Skeletal muscle cell (primary cell): Measurements from ENCODE around the gene PRR19.
A peak's percentile ranks its signal among the peaks of the same experiment; 100 is the strongest.

Source experiments
- DNase-seq: peaks from one replicate; pipeline ENCODE4 v3.0.0-alpha.2; 2010; ENCODE audit warnings: low read depth
- H3K4me3 ChIP-seq: 2 replicates; pipeline ENCODE4 v1.5.1; 2011; ENCODE audit warnings: low read depth, mild to moderate bottlenecking, control low read depth, low read length, moderate library complexity

The PRR19 gene

DNA sequence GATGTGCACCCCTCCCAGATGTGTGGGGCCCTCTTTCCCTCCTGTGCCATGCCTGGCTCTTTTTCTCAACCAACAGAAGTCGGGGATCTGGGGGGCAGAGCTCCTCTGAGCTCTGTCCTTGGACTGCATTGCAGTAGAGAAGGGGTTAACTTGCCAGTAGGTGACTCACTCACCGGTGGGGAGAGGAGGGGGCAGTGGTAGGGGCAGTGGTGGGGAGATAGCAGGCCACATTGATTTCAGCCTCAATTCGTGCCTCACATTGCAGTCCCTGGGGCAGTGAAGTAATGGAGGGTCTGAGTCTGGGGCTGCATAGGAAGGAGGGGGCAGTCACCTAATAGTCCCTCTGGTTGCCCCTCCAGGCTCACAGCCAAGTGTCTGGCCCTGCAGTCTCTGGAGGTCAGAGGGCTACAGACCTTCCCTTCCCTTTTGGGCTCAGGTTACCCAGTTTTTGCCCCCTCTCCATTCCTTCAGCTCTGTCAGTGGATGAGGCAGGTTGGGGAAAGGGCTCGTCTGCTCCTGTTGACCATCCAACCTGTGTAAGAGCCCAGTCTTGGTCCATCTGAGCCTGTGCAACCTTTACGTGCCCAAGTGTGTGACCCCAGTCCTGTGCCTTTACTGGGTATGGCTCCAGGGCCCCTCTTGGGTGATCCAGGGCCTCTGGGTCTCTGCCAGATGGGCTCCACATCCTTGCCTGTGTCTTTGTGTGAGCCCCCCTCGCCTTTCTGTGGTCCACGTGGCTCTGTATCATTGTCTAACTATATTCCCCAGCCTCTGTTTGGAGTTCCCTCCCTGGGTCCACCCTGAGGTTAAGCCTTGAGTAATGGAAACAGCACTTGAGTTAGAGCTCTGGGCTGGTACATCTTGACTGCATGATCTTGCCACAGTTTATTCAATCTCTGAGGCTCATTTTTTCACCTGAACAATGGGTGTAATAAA lies 19.8 kb upstream of the PRR19 start:
- no peak for DNase-seq
- H3K4me3 ChIP-seq, result peak overlapping the region; percentile 59

DNA sequence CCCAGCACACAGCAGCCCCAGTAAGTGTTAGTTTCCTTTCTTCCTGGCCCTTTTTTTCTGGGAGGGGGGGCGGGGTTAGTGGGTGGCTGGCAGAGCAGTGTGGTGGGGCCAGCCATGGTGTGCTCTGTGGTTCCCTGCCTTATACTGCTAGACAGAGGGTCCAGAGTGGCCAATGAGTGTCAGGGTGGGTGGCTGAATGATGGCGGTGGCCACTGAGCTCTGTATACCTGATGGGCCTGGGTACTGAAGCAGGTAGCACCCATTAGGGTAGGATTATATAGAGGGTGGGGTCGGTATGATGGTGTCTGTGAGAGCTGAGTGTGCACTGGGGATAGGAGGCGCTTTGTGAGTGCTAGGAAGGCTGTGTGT lies 19.1 kb upstream of the PRR19 start:
- DNase-seq, result no peak
- H3K4me3 ChIP-seq, result peak overlapping the region; percentile 45

DNA sequence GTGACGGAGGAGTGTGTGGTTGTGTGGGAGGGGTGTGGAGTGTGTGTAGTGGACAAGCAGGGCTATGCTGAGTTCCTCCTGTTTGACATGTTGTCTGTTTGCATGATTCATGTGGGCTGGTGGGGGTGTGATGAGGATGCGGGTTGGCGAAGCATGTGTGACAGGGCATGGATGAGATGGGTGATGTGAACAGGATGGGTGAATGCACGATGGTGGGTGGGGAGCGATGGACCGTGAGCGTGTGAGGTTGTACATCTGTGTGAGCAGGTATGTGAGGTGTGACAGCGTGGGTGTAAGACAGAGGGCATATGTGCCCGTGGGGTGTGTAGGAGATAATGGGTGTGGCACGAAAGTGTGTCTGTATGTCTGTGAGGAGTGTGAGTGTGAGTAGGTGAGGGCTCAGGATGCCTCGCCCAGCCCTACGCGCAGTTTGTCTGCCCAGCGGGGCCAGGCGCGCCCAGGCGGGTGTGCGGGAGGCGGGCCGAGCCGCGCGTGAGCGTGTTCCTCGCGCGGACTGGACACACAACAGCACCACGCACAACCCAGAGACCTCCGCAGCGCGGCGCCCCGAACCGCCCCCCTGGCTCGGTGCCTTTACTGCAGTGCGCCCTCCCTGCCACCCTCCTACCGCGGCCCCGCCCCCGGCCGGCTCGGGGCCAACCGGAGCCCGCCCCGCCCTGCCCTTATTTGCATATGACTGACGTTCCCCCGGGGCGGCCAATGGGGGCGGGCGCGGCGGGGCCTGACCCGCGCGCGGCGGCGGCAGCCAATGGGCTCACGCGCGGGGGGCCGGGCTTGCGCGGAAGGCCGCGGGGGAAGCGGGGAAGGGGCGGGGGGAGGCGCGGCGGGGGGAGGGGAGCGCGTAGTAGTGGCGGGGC lies 18.5 kb upstream of the PRR19 start:
- DNase-seq, result peak; percentile 78

DNA sequence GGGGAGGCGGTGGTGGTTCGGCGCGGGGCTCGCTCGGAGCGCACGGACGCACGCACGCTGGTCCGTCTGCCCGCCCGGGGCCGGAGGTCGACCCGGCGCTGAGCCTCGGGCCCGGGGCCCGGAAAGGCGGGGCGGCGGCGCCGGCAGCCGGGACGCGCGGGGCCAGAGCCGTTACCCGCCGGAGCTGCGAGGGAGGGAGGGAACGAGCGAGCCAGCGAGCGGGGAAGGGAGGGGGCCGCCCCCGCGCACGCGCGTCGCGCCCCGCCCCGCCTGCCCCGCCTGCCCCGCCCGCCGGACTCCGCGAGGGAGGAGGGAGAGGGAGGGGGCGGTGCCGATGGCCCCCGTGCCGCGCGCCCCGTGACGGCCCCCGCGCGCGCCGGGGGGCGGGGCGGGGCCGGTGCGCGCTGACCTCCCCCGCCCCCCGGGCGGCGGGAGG lies 17.8 kb upstream of the PRR19 start:
- no peak for DNase-seq
- H3K4me3 ChIP-seq, result peak overlapping the region; percentile 30

More for the DNA sequence above, 18.5 kb upstream of the PRR19 start:
- peak overlapping the region; percentile 45 for H3K4me3 ChIP-seq

DNA sequence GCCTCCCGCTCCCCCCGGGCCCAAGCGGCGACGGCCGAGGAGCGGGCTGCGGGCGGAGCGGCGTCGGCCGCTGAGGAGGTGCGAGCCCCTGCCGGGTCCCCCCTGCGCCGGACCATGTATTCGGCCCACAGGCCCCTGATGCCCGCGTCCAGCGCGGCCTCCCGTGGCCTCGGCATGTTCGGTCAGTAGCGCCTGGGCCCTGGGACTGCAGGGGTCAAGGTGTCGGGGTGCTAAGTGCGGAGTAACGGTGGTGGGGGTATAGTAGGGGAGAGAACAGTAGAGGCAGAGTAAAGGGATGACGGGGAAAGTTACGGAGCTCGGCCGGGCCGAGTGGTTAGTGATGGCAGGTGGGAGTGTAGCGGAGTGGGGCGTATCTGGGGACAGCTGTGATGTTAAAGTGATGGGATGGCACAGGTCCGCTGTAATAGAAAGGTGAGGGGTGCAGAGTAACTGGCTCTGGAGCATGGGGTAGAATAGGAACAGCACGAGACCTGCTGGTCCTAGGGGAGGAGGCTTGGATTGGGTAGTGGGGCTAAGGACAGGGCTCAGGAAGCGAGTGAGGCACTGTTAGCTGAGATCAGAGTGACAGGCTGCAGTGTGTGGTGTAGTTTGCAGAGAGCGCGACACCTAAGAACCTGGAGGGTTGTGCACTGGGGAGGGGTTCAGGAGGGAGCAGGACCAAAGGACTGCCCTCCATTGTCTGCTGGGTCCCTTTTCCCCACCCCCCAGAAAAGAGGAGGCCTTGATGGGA lies 17.2 kb upstream of the PRR19 start:
- peak overlapping the region; percentile 81 for H3K4me3 ChIP-seq
- no peak for DNase-seq

DNA sequence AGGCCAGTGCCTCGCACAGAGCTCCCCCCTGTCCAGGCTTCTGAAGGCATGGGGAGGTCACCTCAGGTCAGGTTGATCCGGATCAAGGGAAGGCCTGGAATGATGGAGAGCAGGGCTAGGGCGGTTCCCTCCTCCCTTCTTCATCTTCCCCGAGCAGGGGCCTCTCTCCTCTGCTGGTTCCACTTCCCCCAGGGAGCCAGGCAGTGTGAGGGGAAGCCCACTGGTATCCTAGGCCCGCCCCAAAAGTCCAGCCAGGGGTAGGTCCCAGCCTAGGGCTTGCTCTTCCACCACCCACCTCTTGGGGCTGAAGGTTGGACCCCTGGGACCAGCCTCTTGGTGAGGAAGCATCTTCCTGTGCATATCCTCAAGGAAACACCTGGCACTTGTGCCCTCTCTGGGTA lies 16.4 kb upstream of the PRR19 start:
- H3K4me3 ChIP-seq, result peak overlapping the region; percentile 81
- no peak for DNase-seq

DNA sequence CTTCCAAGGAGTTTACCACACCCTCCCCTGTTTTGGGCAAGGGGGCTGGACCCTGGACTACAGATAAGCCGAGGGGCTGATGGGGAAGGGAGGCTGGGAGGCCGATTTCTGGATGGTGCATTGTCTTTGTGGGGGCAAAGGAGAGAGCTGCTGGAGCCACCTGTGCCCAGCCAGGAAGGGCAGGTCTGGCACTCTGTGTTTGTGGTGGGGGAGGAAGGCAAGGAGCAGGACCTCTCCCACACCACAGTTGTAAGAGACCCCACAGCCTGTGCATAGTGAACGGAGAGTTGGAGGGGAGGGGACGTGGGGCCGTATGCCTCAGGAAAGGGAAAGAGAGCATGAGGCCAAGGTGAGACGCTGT lies 16.0 kb upstream of the PRR19 start:
- peak overlapping the region; percentile 81 for H3K4me3 ChIP-seq

DNA sequence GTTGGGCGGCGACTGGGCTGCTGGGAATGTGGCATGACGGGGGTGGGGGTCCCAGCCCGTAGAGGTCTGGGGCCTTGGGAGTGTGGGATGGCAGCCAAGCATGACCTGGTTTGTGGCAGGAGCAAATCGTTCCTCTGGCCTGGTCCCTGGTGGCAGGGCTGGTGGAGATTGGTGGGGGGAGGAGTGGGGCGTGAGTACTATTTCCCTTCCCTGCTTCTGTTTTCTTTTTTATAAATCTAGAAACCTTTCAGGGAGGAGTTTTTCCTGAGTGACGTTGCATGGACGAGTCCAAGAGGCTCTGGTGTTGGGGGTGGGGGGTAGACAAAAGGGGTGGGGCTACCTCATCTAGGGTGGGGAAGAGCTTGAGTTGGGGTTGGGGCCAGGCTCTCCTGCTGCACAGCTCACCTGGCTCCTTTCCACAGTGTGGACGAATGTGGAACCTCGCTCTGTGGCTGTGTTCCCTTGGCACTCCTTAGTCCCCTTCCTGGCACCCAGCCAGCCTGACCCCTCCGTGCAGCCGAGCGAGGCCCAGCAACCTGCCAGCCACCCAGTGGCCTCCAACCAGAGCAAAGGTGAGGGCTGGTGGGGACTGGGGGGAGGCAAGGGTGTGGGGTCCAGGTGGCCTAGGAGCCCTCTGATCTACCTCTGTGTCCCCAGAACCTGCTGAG lies 15.4 kb upstream of the PRR19 start:
- DNase-seq, result no peak
- peak overlapping the region; percentile 81 for H3K4me3 ChIP-seq

More for the DNA sequence above, 16.0 kb upstream of the PRR19 start:
- no peak for DNase-seq

DNA sequence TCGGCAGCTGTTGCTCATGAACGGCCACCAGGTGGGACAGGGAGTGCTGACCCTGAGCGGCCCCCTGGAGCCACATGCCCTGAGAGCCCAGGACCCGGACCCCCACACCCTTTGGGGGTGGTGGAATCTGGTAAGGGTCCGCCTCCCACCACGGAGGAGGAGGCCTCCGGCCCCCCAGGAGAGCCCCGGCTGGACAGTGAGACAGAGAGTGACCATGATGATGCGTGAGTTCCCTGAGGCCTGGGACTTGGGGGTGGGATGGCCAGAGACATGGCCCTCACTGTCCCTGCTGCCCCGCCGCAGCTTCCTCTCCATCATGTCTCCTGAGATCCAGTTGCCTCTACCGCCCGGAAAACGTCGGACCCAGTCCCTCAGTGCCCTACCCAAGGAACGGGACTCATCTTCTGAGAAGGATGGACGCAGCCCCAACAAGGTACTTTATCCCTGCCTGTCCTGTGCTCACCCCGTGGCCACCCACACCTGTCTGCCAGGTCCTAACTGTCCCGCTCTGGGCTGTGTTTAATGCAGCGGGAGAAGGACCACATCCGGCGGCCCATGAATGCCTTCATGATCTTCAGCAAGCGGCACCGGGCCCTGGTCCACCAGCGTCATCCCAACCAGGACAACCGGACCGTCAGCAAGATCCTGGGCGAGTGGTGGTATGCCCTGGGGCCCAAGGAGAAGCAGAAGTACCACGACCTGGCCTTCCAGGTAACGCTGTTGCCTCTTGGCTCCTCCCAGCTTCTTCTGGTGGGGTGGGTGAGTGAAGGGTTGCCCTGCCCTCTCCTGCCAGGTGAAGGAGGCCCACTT lies 14.7 kb upstream of the PRR19 start:
- no peak for DNase-seq
- no peak overlapping the region for H3K4me3 ChIP-seq

DNA sequence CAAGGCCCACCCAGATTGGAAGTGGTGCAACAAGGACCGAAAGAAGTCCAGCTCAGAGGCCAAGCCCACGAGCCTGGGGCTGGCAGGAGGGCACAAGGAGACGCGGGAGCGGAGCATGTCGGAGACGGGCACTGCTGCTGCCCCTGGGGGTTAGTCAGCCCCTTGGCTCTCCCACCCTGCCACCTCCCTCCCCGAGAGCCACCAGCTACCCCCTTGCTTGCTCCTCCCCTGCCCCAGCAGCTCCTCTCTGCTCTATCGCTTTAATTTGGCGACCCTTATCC lies 14.2 kb upstream of the PRR19 start:
- DNase-seq, result no peak
- H3K4me3 ChIP-seq, result no peak overlapping the region

DNA sequence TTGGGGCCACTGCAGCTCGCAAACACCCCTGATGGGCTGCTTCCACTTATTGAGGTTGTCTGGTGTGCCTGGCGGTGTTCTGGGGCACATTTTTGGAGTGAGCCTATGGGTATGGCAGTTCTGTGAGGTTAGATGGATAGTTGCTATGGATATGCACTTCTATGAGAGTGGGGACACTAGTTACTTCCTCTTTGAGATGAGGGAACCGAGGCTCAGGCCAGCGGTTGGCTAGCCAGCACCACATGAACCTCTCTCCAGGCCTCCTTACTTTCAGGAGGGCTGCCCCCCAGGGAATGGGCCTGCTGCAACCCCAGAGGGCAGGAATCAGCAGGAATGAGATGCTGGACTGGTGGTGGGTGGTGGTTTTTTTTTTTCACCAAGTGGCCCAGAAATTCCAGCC lies 13.5 kb upstream of the PRR19 start:
- no peak for DNase-seq
- no peak overlapping the region for H3K4me3 ChIP-seq

DNA sequence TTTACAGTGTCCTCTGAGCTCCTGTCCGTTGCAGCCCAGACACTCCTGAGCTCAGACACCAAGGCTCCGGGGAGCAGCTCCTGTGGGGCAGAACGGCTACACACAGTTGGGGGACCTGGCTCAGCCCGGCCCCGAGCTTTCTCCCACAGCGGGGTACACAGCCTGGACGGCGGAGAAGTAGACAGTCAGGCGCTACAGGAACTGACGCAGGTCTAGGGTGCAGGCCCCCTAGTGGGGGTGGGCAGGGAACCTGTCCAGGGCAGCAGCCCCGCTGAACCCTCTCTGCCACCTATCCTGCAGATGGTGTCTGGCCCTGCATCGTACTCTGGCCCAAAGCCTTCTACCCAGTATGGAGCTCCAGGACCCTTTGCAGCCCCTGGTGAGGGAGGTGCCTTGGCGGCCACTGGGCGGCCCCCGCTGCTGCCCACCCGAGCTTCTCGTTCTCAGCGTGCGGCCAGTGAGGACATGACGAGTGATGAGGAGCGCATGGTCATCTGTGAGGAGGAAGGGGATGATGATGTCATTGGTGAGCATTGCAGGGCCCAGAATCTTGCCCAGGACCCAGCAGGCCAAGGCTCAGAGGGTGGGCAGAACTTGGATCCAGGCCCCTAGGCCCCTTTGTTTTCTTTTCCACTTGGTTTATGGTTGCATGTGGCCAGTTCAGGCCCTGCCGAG lies 12.9 kb upstream of the PRR19 start:
- DNase-seq, result no peak
- no peak overlapping the region for H3K4me3 ChIP-seq

DNA sequence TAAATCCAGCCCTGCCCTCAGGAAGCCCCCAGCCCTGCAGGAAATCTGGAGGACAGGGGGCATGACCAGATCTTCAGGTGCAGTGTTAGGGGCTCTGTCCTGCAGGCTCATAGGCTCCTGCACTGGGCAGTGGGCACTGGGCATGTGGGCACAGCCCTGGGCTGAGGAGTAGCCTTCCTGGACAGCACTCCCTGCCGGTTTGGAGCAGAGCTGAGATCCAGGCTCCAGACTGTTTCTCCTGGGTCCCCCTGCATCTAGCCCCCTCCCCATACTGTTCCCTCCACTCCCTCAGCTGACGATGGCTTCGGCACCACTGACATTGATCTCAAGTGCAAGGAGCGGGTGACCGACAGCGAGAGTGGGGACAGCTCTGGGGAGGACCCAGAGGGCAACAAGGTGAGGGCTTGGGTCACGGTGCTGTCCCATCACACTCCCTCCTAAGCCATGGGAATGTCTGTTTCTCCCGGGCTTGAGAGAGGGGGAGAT lies 12.3 kb upstream of the PRR19 start:
- no peak for DNase-seq
- no peak overlapping the region for H3K4me3 ChIP-seq

DNA sequence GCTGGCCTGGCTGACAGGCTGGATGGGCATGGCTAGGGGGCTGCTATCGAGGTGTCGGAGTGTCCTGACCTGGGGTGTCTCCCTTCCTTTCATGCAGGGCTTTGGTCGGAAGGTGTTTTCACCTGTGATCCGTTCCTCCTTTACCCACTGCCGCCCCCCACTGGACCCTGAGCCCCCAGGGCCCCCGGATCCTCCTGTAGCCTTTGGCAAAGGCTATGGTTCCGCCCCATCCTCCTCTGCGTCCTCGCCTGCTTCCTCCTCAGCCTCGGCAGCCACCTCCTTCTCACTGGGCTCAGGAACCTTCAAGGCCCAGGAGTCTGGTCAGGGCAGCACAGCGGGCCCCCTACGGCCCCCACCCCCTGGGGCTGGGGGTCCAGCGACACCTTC lies 11.8 kb upstream of the PRR19 start:
- H3K4me3 ChIP-seq, result no peak overlapping the region
- DNase-seq, result no peak

DNA sequence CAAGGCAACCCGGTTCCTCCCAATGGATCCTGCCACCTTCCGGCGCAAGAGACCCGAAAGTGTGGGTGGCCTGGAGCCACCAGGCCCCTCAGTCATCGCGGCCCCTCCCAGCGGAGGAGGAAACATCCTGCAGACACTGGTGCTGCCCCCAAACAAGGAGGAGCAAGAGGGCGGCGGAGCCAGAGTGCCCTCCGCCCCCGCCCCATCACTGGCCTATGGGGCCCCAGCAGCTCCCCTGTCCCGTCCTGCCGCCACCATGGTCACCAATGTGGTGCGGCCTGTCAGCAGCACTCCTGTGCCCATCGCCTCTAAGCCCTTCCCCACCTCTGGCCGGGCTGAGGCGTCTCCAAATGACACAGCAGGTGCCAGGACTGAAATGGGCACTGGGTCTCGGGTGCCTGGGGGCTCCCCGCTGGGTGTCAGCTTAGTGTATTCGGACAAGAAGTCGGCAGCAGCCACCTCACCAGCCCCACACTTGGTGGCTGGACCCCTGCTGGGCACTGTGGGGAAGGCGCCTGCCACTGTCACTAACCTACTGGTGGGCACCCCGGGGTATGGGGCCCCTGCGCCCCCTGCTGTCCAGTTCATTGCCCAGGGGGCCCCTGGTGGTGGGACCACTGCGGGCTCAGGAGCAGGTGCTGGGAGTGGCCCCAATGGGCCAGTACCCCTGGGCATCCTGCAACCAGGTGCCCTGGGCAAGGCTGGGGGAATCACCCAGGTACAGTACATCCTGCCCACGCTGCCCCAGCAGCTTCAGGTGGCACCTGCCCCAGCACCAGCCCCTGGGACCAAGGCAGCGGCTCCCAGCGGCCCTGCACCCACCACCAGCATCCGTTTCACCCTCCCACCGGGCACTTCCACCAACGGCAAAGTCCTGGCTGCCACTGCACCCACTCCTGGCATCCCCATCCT lies 11.2 kb upstream of the PRR19 start:
- no peak for DNase-seq
- H3K4me3 ChIP-seq, result no peak overlapping the region

DNA sequence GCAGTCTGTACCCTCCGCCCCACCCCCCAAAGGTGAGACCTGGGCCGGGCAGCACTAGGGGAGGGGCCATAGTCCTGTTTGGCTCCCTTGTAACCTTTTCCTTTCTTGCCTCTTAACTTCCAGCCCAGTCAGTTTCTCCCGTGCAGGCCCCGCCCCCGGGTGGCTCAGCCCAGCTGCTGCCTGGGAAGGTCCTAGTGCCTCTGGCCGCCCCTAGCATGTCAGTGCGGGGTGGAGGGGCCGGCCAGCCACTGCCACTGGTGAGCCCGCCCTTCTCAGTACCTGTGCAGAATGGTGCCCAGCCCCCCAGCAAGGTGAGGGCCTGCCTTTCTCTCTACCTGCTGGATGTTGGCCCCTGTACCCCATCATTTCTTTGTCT lies 10.5 kb upstream of the PRR19 start:
- no peak overlapping the region for H3K4me3 ChIP-seq
- DNase-seq, result no peak
